Neural cell (in vitro differentiated cells): Measurements from ENCODE around the gene APOH. TPM values are rescaled to one million over a fixed set of nuclear protein-coding genes. Genes with fewer than 3 reads are reported as not detected.

ENCODE experiments used
- H2AFZ ChIP-seq: fragments of 200-600, 300-800 bp; sonication (generic), shearing (Covaris generic); 2 replicates; pipeline ENCODE4 v1.6.0; 2014; ENCODE audit warnings: low read depth, mild to moderate bottlenecking, antibody characterized with exemption, low read length, moderate library complexity
- H3F3A ChIP-seq: fragments of 200-600 bp; shearing (Covaris generic); 2 replicates; pipeline ENCODE4 v1.6.1; 2016; ENCODE audit warnings: mild to moderate bottlenecking, moderate library complexity, mixed read lengths, antibody characterized with exemption, low read length; ENCODE audit not compliant: insufficient read depth, poor library complexity, severe bottlenecking
- H3K27ac ChIP-seq: fragments of 200-600, 300-800 bp; sonication (generic), shearing (Covaris generic); 2 replicates; pipeline ENCODE4 v1.5.1; 2014; ENCODE audit warnings: mild to moderate bottlenecking, low read length, moderate library complexity
- H3K27me3 ChIP-seq: fragments of 300-800, 200-600 bp; sonication (generic), shearing (Covaris generic); 2 replicates; pipeline ENCODE4 v1.6.0; 2014; ENCODE audit warnings: mild to moderate bottlenecking, low read depth, low read length, moderate library complexity; ENCODE audit not compliant: insufficient read depth
- H3K36me3 ChIP-seq: fragments of 300-800, 200-600 bp; sonication (generic), shearing (Covaris generic); 2 replicates; pipeline ENCODE4 v1.5.1; 2014; ENCODE audit warnings: mild to moderate bottlenecking, antibody characterized with exemption, low read length, moderate library complexity; ENCODE audit not compliant: insufficient read depth
- H3K4me2 ChIP-seq: fragments of 300-800, 200-600 bp; sonication (generic), shearing (Covaris generic); 2 replicates; pipeline ENCODE4 v1.6.0; 2014; ENCODE audit warnings: mild to moderate bottlenecking, low read length
- H3K4me3 ChIP-seq: fragments of 300-800, 200-600 bp; sonication (generic), shearing (Covaris generic); 2 replicates; pipeline ENCODE4 v1.5.1; 2014; ENCODE audit warnings: mild to moderate bottlenecking, low read length, moderate library complexity
- H3K79me2 ChIP-seq: fragments of 200-600 bp; shearing (Covaris generic); replicated peaks from 2 replicates; pipeline ENCODE4 v1.6.0; 2014; ENCODE audit warnings: mild to moderate bottlenecking, low read length, moderate library complexity; ENCODE audit not compliant: insufficient read depth
- H3K9ac ChIP-seq: fragments of 300-800, 200-600 bp; sonication (generic), shearing (Covaris generic); 2 replicates; pipeline ENCODE4 v1.6.1; 2016; ENCODE audit warnings: mild to moderate bottlenecking, low read length, mixed read lengths
- H3K9me2 ChIP-seq: fragments of 200-600 bp; shearing (Covaris generic); 2 replicates; pipeline ENCODE4 v1.6.1; 2016; ENCODE audit warnings: mild to moderate bottlenecking, low read length, mixed read lengths; ENCODE audit not compliant: insufficient read depth
- H3K9me3 ChIP-seq: fragments of 200-600, 300-800 bp; sonication (generic), shearing (Covaris generic); 2 replicates; pipeline ENCODE4 v1.6.1; 2016; ENCODE audit warnings: mild to moderate bottlenecking, mixed run types, low read length, moderate library complexity, mixed read lengths
- H4K20me1 ChIP-seq: fragments of 200-600 bp; shearing (Covaris generic); 2 replicates; pipeline ENCODE4 v1.6.1; 2016; ENCODE audit warnings: mild to moderate bottlenecking, mixed run types; ENCODE audit not compliant: insufficient read depth
- EP300 ChIP-seq: fragments of 450-650 bp; conservative IDR thresholded peaks from 2 replicates; pipeline ENCODE4 v1.6.1; 2014; ENCODE audit warnings: antibody characterized with exemption, mild to moderate bottlenecking, moderate library complexity; ENCODE audit not compliant: poor library complexity, severe bottlenecking
- EZH2 ChIP-seq: fragments of 200-600, 300-800 bp; shearing (Covaris generic), sonication (generic); IDR thresholded peaks from 2 replicates; pipeline ENCODE4 v1.6.1; 2014; ENCODE audit warnings: antibody characterized with exemption, low read length, borderline replicate concordance, mild to moderate bottlenecking; ENCODE audit not compliant: insufficient read depth, poor library complexity, severe bottlenecking
- MXI1 ChIP-seq: fragments of 450-650 bp; conservative IDR thresholded peaks from 2 replicates; pipeline ENCODE4 v1.6.1; 2014; ENCODE audit warnings: antibody characterized with exemption, mild to moderate bottlenecking; ENCODE audit not compliant: poor library complexity, severe bottlenecking
- POLR2AphosphoS5 ChIP-seq: IDR thresholded peaks from 2 replicates; pipeline ENCODE4 v1.6.1; 2012
- RAD21 ChIP-seq: fragments of 450-650 bp; conservative IDR thresholded peaks from 2 replicates; pipeline ENCODE4 v1.6.1; 2014; ENCODE audit warnings: antibody characterized with exemption, mild to moderate bottlenecking, moderate library complexity
- SMC3 ChIP-seq: fragments of 450-650 bp; conservative IDR thresholded peaks from 2 replicates; pipeline ENCODE4 v1.6.1; 2014; ENCODE audit warnings: antibody characterized with exemption, mild to moderate bottlenecking, moderate library complexity; ENCODE audit not compliant: poor library complexity
- TAF1 ChIP-seq: IDR thresholded peaks from 2 replicates; pipeline ENCODE4 v1.6.1; 2012; ENCODE audit warnings: low read depth
- polyA plus RNA-seq: library from polyadenylated mRNA; depleted of rRNA; stranded (reverse); fragments of >200 nt; gene quantifications from 2 replicates; pipeline ENCODE4 v1.2.3, GENCODE V29; 2014
- TF ChIP-seq, protein P1 (sequence below): IDR thresholded peaks from 2 replicates; pipeline ENCODE4 v1.6.1; 2012; ENCODE audit warnings: borderline replicate concordance
- TF ChIP-seq, protein P2 (sequence below): fragments of 450-650 bp; IDR thresholded peaks from 2 replicates; pipeline ENCODE4 v1.5.1; 2014; ENCODE audit warnings: antibody characterized with exemption, mild to moderate bottlenecking, moderate library complexity; ENCODE audit not compliant: poor library complexity, severe bottlenecking

The APOH gene
- polyA plus RNA-seq, 1 donor from 2014 or later: not detected

DNA sequence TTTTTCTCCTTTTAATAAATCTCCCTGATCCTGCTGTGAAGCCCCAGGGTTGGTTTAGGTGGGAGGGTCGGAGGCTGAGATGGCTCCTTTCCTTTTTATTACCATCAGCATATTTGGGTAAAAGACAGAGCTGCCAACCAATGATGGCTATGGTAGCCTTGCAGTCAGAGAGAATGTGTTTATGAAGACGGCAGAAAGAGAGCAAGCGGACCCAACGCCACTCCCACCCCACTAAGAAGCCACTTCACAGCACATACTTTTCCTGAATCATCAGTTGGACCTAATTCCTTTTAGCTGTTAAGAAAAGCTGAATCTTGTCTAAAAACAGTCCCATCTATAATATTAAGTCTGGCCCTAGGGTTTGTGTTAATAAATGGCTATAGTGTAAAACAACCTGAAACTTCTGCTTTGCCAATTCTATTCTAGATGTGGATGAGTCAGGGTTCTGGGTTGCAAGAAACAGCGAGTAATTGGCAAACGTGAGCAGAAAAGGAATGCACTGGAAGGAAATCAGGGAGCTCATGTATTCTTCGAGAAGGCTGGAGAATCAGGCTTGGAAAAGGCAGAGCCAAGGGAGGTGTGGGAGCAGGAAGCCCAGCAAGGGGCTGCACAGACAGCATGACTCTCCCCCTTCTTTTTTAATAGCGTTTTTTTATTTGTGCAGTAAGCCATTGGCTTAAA lies 39.2 kb upstream of the APOH start:
- no peak for TF ChIP-seq TAF1
- TF ChIP-seq, protein P1, sequence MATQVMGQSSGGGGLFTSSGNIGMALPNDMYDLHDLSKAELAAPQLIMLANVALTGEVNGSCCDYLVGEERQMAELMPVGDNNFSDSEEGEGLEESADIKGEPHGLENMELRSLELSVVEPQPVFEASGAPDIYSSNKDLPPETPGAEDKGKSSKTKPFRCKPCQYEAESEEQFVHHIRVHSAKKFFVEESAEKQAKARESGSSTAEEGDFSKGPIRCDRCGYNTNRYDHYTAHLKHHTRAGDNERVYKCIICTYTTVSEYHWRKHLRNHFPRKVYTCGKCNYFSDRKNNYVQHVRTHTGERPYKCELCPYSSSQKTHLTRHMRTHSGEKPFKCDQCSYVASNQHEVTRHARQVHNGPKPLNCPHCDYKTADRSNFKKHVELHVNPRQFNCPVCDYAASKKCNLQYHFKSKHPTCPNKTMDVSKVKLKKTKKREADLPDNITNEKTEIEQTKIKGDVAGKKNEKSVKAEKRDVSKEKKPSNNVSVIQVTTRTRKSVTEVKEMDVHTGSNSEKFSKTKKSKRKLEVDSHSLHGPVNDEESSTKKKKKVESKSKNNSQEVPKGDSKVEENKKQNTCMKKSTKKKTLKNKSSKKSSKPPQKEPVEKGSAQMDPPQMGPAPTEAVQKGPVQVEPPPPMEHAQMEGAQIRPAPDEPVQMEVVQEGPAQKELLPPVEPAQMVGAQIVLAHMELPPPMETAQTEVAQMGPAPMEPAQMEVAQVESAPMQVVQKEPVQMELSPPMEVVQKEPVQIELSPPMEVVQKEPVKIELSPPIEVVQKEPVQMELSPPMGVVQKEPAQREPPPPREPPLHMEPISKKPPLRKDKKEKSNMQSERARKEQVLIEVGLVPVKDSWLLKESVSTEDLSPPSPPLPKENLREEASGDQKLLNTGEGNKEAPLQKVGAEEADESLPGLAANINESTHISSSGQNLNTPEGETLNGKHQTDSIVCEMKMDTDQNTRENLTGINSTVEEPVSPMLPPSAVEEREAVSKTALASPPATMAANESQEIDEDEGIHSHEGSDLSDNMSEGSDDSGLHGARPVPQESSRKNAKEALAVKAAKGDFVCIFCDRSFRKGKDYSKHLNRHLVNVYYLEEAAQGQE: no peak
- TF ChIP-seq, protein P2, sequence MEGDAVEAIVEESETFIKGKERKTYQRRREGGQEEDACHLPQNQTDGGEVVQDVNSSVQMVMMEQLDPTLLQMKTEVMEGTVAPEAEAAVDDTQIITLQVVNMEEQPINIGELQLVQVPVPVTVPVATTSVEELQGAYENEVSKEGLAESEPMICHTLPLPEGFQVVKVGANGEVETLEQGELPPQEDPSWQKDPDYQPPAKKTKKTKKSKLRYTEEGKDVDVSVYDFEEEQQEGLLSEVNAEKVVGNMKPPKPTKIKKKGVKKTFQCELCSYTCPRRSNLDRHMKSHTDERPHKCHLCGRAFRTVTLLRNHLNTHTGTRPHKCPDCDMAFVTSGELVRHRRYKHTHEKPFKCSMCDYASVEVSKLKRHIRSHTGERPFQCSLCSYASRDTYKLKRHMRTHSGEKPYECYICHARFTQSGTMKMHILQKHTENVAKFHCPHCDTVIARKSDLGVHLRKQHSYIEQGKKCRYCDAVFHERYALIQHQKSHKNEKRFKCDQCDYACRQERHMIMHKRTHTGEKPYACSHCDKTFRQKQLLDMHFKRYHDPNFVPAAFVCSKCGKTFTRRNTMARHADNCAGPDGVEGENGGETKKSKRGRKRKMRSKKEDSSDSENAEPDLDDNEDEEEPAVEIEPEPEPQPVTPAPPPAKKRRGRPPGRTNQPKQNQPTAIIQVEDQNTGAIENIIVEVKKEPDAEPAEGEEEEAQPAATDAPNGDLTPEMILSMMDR: no peak
- TF ChIP-seq SMC3: no peak
- no peak for TF ChIP-seq EZH2
- TF ChIP-seq MXI1: no peak
- no peak for TF ChIP-seq EP300
- no peak for TF ChIP-seq POLR2AphosphoS5
- no peak for TF ChIP-seq RAD21
- H3K4me2 ChIP-seq: no peak overlapping the region
- H3K9me2 ChIP-seq: no peaks in the 10 kb centered on the region
- no peaks in the 10 kb centered on the region for H3K36me3 ChIP-seq
- no peak overlapping the region for H2AFZ ChIP-seq
- H3K9me3 ChIP-seq: no peaks in the 10 kb centered on the region
- H3K79me2 ChIP-seq: no peaks in the 10 kb centered on the region
- no peaks in the 10 kb centered on the region for H3F3A ChIP-seq
- H3K9ac ChIP-seq: no peak overlapping the region
- no peak overlapping the region for H3K4me3 ChIP-seq
- H3K27ac ChIP-seq: no peak overlapping the region
- no peaks in the 10 kb centered on the region for H4K20me1 ChIP-seq
- no peaks in the 10 kb centered on the region for H3K27me3 ChIP-seq

DNA sequence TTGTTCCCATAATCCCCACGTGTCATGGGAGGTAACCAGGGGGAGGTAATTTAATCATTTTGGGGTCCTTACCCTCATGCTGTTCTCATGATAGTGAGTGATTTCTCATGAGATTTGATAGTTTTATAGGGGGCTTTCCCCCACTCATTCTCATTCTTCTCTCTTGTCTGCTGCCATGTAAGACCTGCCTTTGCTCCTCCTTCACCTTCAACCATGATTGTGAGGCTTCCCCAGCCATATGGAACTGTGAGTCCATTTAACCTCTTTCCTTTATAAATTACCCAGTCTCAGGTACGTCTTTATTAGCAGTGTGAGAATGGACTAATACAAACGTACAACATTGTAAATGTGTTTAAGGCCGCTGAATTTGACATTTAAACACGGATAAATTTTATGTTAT lies 35.5 kb upstream of the APOH start:
- TF ChIP-seq TAF1 (no peak), RAD21 (no peak)
- Histone ChIP-seq H2AFZ (no peak overlapping the region), H3K36me3 (no peaks in the 10 kb centered on the region), H3K27ac (no peak overlapping the region), H3K27me3 (no peaks in the 10 kb centered on the region), H3K9ac (no peak overlapping the region), H4K20me1 (no peaks in the 10 kb centered on the region), H3K4me3 (no peak overlapping the region), H3K79me2 (no peaks in the 10 kb centered on the region), H3F3A (no peaks in the 10 kb centered on the region), H3K9me2 (no peaks in the 10 kb centered on the region), H3K4me2 (no peak overlapping the region), H3K9me3 (no peaks in the 10 kb centered on the region)

DNA sequence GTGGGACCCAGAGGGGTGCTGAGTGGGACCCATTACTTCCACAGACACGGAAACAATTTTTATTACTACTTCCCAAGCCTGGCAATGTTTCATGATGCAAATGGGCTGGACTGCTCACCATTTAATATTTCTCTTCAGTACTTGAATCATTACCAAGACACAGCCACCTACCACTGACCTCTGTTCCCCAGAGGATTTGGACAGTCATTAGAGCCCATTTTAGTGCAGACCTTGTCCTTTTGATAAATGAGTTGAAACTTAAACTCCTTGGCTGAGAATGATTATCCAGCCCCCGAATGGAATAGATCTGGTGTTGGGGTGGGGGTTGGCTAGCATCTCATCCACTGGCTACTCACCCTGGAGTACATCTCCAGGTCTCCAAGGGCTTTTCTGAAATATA lies 33.6 kb upstream of the APOH start:
- Histone ChIP-seq H3K9ac (no peak overlapping the region), H4K20me1 (no peaks in the 10 kb centered on the region), H3K4me2 (no peak overlapping the region), H3K9me2 (no peaks in the 10 kb centered on the region), H3F3A (no peaks in the 10 kb centered on the region), H3K36me3 (no peaks in the 10 kb centered on the region), H3K4me3 (no peak overlapping the region), H3K27ac (no peak overlapping the region), H3K27me3 (no peaks in the 10 kb centered on the region), H2AFZ (no peak overlapping the region), H3K79me2 (no peaks in the 10 kb centered on the region), H3K9me3 (no peaks in the 10 kb centered on the region)
- TF ChIP-seq MXI1: no peak
- TF ChIP-seq TAF1: no peak
- TF ChIP-seq POLR2AphosphoS5: no peak
- TF ChIP-seq, protein P1: no peak
- TF ChIP-seq, protein P2: no peak
- no peak for TF ChIP-seq EZH2
- no peak for TF ChIP-seq EP300
- TF ChIP-seq RAD21: no peak
- no peak for TF ChIP-seq SMC3
